HG03103 (cell line): ENCODE data around the gene APOL1.
"Not testable (repeated sequence)": the region's sequence is repeated elsewhere in the genome, so short reads cannot be mapped to it uniquely, and the experiment has no call there.

Source experiments
- ATAC-seq: cut with Tn5 transposase; IDR thresholded peaks from one replicate; pipeline ENCODE4 v1.9.1; 2021; ENCODE audit warnings: low read depth; ENCODE audit not compliant: unreplicated experiment

APOL1 gene

GRCh38 chr22:36224245-36224644, 28.7 kb upstream of the APOL1 start:
- no peak for ATAC-seq

GRCh38 chr22:36225333-36225922, 27.5 kb upstream of the APOL1 start:
- ATAC-seq: no peak

DNA sequence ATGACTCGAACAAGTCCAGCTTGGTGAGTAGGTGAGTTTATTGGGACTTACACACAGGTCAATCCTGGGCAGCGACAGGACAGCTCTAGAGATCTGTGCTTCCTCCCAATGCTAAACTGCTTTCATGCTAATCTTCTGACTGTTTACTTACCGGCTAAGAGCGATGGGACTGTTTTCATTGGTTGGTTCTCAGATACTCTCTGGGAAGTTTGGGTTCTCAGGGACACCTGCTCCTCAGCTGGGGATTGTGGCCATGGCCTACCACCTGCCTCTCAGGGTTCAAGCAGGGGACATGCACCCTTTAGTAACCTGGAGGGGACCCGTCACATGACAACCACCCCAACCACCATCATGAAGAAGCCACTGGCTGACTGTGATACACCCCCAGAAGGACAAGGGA, 26.7 kb upstream of the APOL1 start:
- ATAC-seq: no peak

GRCh38 chr22:36227396-36227795, 25.5 kb upstream of the APOL1 start:
- ATAC-seq: no peak

DNA sequence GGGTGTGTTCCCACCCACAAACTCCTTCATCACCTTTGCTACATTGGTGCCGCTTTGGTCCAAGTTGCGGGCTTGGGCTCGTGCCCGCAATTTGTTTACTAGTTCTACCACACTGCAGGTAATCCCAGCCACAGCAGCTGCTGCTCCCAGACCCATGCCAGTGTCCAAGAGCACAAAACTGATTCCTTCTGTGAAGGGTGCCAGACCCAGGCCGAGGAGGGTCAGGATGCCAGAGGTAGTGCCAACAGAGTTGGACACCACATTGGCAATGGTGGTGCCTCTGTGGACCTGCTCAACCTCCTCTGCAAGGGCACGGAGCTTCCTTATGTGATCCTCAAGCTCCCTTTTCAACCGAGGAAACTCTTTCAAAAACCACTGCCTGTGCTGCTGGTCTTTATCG, 25.1 kb upstream of the APOL1 start:
- no peak for ATAC-seq

DNA sequence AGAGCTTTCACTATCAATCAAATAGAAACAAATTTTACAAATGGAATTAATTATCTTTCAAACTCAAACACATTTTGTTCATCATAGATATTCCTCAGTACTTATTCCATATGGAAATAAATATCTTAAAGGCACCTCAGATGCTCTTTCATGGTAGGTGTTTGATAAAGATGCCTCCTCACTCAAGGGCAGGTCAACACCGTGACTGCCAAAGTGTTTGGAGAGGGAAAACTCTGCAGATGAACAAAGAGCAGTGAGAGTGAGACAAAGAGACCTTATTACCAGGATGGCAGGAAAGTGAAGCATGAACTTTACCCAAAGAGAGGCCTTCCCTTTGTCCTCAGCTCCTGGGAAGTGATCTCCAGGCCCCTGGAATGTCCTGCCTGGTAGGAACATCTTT, 24.6 kb upstream of the APOL1 start:
- ATAC-seq: not testable (repeated sequence)

DNA sequence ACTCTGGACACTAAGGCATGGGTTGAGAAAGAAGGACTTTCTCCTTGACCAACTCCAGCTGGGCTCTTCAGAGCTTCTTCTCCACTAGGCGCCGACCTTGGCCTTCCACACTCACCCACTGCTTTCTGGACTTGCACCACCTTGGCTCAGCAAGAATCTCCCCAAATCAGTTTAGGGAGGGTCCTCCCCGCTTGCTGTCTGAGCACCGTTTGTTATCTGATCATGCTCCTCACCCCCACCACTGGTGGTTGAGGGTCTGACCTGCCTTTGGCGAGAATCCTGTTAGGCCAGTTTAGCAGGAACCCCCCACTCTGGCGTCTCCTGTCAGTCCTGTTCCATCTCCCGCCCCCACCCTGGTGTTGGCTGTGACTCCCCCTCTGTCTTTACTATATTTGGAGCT, 24.0 kb upstream of the APOL1 start:
- ATAC-seq: no peak

DNA sequence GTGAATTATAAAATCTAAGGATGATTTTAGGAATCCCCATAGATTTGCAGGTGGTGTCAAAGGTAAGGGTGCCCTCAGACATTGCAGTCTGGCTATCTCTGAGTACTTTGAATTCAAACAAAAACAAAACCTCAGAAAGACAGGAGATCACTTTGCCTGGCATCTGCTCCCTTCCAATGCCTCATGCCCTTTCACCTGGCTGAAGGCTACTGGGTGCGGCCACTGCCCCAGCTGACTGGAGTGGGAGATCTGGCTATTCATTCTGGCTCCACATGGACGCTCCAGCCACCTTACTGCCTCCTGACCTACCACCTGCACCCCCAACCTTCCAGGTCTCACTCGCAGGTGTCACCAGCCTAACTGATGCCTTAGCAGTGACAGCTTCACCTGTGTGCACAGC, 23.3 kb upstream of the APOL1 start:
- ATAC-seq: not testable (repeated sequence)

DNA sequence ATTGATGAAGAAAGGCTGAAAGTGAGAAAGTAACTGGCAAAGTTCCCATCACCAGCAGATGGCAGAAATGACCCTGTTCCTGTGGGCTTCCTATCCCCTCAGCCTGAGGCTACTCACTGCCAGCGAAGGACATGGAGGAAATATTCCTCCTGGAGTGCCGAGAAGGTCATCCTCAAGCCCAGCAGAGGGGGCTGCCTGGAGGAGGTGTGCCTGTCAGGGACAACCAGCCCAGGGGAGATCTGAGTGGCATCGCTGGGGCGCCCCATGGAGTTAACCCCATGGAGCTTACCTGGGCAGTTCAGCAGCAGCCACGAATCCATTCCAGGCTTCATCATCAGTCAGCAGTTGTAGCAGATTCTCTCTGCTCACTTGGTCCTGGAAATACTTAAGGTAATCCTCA, 21.9 kb upstream of the APOL1 start:
- not testable (repeated sequence) for ATAC-seq

GRCh38 chr22:36232715-36233401, 20.1 kb upstream of the APOL1 start:
- no peak for ATAC-seq

DNA sequence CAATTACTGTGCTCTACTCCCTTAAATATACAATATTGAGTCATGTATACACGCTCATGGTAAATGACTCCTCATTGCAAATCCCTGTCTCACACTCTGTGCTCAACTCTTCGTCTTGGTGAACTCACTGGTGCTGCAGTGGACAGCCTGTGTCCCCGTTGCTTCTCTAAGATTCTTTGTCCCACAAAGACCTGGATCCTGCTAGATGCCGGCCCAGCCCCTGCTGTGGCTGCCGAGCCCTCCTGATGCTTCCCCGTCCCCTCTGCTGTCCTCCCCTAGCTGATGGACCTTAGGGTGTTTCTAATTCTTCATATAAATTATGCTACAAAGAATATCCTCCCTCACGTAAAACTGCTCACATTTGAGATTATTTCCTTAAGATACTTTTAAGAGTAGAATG, 19.1 kb upstream of the APOL1 start:
- no peak for ATAC-seq

- no peak for ATAC-seq
These were observed 18.7 kb upstream of the APOL1 start for GRCh38 chr22:36234213-36234612.

- no peak for ATAC-seq
These were observed 18.0 kb upstream of the APOL1 start for GRCh38 chr22:36234919-36235318.

- no peak for ATAC-seq
These were observed 17.3 kb upstream of the APOL1 start for GRCh38 chr22:36235585-36235984.

DNA sequence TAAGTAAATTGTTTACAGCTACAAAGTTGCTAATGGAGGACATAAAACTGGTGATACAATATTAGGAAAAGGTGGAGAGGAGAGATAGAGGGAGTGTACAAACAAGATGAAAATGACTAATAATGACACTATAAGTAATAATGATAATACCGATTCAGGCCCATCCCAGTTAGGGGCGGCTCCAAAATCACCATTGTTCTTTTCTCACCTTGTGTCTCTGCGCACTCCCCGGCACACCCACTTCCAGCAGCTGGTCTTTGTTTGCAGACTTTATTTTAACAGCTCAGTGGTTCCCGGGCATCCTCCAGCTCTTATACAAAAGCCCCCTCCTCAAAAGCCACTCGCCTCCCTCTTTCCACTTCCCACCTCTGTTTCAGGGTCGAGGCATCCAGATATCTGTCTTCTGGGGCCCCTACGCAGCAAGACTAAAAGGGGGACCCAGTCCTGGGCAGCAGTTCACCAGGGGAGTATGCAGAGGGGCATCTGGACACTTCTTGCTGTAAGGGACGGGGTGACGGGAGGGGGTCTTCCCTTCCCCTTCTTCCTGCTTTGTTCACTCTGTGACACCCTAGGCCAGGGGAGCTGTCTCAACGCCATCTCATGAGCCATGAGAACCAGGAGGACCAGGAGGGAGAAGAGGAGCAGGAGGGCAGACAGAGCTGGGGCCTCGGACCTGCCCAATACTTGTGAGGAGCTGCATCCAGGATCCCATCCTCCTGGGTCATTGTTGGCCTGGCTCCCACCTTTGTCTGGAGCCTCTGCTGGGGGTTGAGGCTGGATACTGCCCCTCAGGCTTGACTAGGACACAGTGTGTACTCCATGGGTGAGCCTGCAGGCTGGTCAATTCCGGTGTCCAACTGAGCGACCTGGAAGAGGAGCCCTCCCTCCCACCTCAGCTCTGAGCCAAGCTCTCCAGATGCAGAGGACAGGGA, 16.3 kb upstream of the APOL1 start:
- no peak for ATAC-seq

DNA sequence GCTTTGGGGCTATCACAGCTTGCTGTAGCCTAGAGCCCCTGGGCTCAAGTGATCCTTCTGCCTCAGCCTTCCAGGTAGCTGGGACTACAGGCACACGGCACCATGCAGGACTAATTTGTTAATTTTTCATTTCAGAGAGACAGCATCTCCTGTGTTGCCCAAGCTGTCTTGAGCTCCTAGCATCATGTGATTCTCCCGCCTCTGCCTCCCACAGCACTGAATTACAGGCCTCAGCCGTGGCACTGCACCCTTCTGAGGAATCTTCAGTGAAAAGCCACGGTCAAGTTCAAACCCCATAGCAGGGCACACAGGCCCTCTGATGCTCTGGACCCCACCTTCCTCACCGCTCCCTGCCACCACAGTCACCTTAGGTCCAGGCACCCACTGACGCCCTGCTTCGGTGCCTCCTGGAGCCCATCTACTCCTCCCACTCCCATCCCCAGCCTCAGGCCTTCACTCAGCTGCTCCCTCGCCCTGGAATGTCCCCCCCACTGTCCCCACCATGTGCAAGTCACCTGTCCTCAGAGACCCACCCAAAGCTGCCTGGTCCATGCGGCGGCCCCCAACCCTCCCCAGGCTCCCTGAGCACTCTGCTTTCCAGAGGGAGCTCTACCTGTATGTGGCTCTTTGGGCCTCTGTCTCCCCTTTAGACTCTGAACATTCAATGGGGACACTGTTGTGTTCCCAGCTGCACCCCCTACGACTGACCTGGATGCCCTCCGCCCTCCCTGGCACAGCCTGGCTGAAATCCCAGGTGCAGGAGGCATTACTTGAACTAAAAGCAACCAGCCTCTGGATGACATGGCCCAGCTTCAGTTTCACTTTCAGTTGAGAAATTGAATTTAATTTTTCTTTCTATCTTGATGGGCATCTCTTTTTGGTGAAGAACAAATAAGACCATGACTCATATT, 15.2 kb upstream of the APOL1 start:
- no peak for ATAC-seq

DNA sequence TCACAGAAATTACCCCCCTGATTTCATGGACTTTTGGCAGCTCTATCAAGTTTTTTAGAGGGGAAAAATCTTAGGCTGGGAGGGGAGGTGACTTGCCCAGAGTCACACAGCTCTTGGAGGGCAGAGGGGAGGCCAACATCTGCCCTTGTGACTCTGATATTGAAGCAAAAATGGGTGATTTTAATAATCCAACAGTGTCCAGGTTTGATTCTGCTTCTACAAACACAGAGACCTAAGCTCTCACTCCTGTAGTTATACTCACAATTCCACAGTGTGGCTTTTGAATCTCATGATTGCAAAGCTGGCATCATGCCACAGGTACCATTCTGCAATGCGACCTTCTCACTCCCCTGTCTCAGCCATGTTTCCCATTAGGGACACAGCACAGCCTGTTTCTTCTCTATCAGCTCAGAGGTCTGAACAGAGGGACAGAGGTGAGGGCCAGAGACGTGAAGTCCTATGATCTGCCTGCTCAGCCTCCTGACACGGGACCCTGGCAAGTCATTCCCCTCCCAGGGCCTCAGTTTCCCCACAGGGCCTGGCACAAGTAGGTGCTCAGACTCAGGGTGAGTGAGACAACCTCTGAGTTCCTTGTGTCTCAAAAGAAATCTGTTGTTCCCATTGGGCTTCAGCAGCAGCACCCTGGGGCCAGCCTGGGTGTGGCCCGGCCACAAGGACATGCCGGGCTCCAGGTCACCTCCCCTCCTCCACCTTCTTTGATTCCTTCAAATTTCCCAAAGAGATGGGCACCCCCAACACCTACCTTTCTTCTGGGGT, 14.4 kb upstream of the APOL1 start:
- ATAC-seq: no peak

DNA sequence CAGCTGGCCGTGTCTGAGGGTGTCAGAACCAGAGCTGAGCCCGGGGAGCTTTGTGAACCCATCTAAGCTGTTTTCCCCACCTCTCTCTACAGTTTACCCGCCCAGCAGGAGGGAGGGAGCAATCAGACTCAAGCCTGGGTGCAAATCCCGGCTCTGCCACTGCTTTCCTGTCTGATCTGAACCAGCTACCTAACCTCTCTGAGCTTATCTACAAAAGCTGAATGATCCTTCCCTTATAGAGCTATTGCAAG, 13.9 kb upstream of the APOL1 start:
- no peak for ATAC-seq

GRCh38 chr22:36239401-36240171, 13.3 kb upstream of the APOL1 start, which contains the start of gene APOL2:
TSS of gene APOL2 (minus strand) at chr22:36239527. CDS start at chr22:36233162, 6,365 bp downstream.
- peak; percentile 78 for ATAC-seq
